B cell (primary cell): ENCODE results near the gene DGCR8. TPM values are rescaled to one million over a fixed set of nuclear protein-coding genes. Genes with fewer than 3 reads are reported as not detected.

Experiments used
- ATAC-seq: fragments of 200-7000 bp; cut with Tn5 transposase; one replicate; pipeline ENCODE4 v1.10.0; 2021; ENCODE audit warnings: low read depth, mild to moderate bottlenecking, moderate number of reproducible peaks, moderate library complexity
- CTCF ChIA-PET: fragments of 350-600 bp; sonication (Branson Sonifier 250); formaldehyde crosslinking; loops from one replicate; lab custom pipeline; 2021; ENCODE audit warnings: antibody characterized with exemption, inconsistent platforms; lab: Charles Lee
- POLR2A ChIA-PET: fragments of 350-600 bp; sonication (Branson Sonifier 250); formaldehyde crosslinking; loops from one replicate; lab custom pipeline; 2021; ENCODE audit warnings: antibody characterized with exemption; lab: Charles Lee
- DNase-seq: peaks from one replicate; pipeline ENCODE4 v3.0.0; 2013
- H2AFZ ChIP-seq: 2 replicates; pipeline ENCODE4 v1.6.1; 2012; ENCODE audit warnings: mild to moderate bottlenecking, low read depth, low read length; ENCODE audit not compliant: insufficient read depth, poor library complexity, severe bottlenecking
- H3K27ac ChIP-seq, 2 donors: 1 replicate in 1 of 2; 2 replicates in 1 of 2; pipeline ENCODE4 v1.5.1; 2012 to 2013; ENCODE audit warnings: low read length in 2 of 2, mild to moderate bottlenecking in 2 of 2, moderate library complexity in 1 of 2
- H3K27me3 ChIP-seq, 4 experiments: fragments of 200-600 bp in 1 of 4; sonication (generic) in 1 of 4; replicated peaks in 1 of 4; 1 replicate in 2 of 4; 2 replicates in 2 of 4; pipeline versions ENCODE4 v1.6.1 to v1.7.0; 2013 to 2016; ENCODE audit warnings: low read length in 3 of 4, mild to moderate bottlenecking in 2 of 4, mixed read lengths in 1 of 4, moderate library complexity in 1 of 4; ENCODE audit not compliant: insufficient read depth in 4 of 4, control insufficient read depth in 3 of 4; ENCODE audit errors: control extremely low read depth in 1 of 4
- H3K36me3 ChIP-seq, 2 experiments: replicated peaks in 1 of 2; 1 replicate in 1 of 2; 2 replicates in 1 of 2; pipeline versions ENCODE4 v1.6.1 to v1.7.1; 2013; ENCODE audit warnings: low read length in 1 of 2; ENCODE audit not compliant: insufficient read depth in 2 of 2, control insufficient read depth in 1 of 2; ENCODE audit errors: control extremely low read depth in 1 of 2, extremely low read depth in 1 of 2
- H3K4me1 ChIP-seq, 2 donors: fragments of 200-600 bp in 1 of 2; sonication (generic) in 1 of 2; 1 replicate in 1 of 2; 2 replicates in 1 of 2; pipeline versions ENCODE4 v1.5.1 to v1.6.1; 2013 to 2017; ENCODE audit warnings: low read length in 2 of 2; ENCODE audit not compliant: control insufficient read depth in 2 of 2, insufficient read depth in 2 of 2
- H3K4me2 ChIP-seq: replicated peaks from 2 replicates; pipeline ENCODE3; 2012; ENCODE audit warnings: mild to moderate bottlenecking, low read depth, low read length; ENCODE audit not compliant: poor library complexity, severe bottlenecking
- H3K4me3 ChIP-seq, 5 experiments: fragments of 200-600 bp in 1 of 5; sonication (generic) in 1 of 5; 1 replicate in 3 of 5; 2 replicates in 2 of 5; pipeline versions ENCODE4 v1.5.1 to v1.7.0; 2011 to 2016; ENCODE audit warnings: low read length in 4 of 5, mild to moderate bottlenecking in 4 of 5, low read depth in 2 of 5, control low read depth in 1 of 5, moderate library complexity in 1 of 5; ENCODE audit not compliant: insufficient read depth in 1 of 5; ENCODE audit errors: control extremely low read depth in 1 of 5, extremely low read depth in 1 of 5
- H3K79me2 ChIP-seq: fragments of 200-600 bp; sonication (generic); one replicate; pipeline ENCODE4 v1.6.0; 2016; ENCODE audit warnings: low read length; ENCODE audit not compliant: control insufficient read depth, insufficient read depth
- H3K9ac ChIP-seq: fragments of 200-600 bp; sonication (generic); 2 replicates; pipeline ENCODE4 v1.6.1; 2017; ENCODE audit warnings: mild to moderate bottlenecking, low read length, moderate library complexity
- H3K9me3 ChIP-seq, 3 donors: one replicate each; pipeline versions ENCODE4 v1.6.1 to v1.7.1; 2013; ENCODE audit warnings: low read length in 2 of 3; ENCODE audit not compliant: control insufficient read depth in 2 of 3, insufficient read depth in 1 of 3; ENCODE audit errors: control extremely low read depth in 1 of 3
- H4K20me1 ChIP-seq: 2 replicates; pipeline ENCODE4 v1.6.0; 2012; ENCODE audit warnings: mild to moderate bottlenecking, low read length; ENCODE audit not compliant: insufficient read depth, control insufficient read depth, poor library complexity, severe bottlenecking
- H3K27ac Mint-ChIP-seq: one replicate; pipeline ENCODE4 v1.8.0; 2021; ENCODE audit warnings: mixed read lengths
- H3K27me3 Mint-ChIP-seq: one replicate; pipeline ENCODE4 v1.8.0; 2021; ENCODE audit warnings: mixed read lengths
- H3K4me1 Mint-ChIP-seq: one replicate; pipeline ENCODE4 v1.8.0; 2021; ENCODE audit warnings: mixed read lengths
- H3K4me3 Mint-ChIP-seq: one replicate; pipeline ENCODE4 v1.8.0; 2021; ENCODE audit warnings: mixed read lengths
- H3K9me3 Mint-ChIP-seq: one replicate; pipeline ENCODE4 v1.8.0; 2022; ENCODE audit warnings: mixed read lengths; ENCODE audit not compliant: insufficient read depth
- EZH2 ChIP-seq: IDR thresholded peaks from 2 replicates; pipeline ENCODE4 v1.6.1; 2012; ENCODE audit warnings: borderline replicate concordance, low read depth, mild to moderate bottlenecking, moderate library complexity, low read length; ENCODE audit not compliant: insufficient read depth, poor library complexity, severe bottlenecking
- WGBS: methylation state at CpG from one replicate; pipeline ENCODE4 v1.1.5; 2013; ENCODE audit warnings: missing lambda C conversion rate; ENCODE audit not compliant: insufficient coverage; 5-methylcytosine and 5-hydroxymethylcytosine counted together
- intact Hi-C: fragments of 100-400 bp; cut with micrococcal nuclease; formaldehyde crosslinking; loops from one replicate; pipeline ENCODE4 v1.10.0; 2022
- polyA plus RNA-seq: library from polyadenylated mRNA; depleted of rRNA; stranded (reverse); fragments of >200 nt; gene quantifications from 2 replicates; pipeline ENCODE4 v1.2.3, GENCODE V29; 2012
- total RNA-seq, 2 donors: library from RNA; stranded (reverse); fragments of 120-200 nt in 1 of 2; gene quantifications; 1 replicate in 1 of 2; 2 replicates in 1 of 2; pipeline versions ENCODE4 v1.2.3 to v1.2.4, GENCODE V29; 2013 to 2022
- TF ChIP-seq, protein P1 (sequence below): fragments of 200-600 bp; IDR thresholded peaks from one replicate; pipeline ENCODE4 v1.8.0; 2022; ENCODE audit warnings: antibody characterized with exemption, mild to moderate bottlenecking

Gene DGCR8
- total and polyA plus RNA-seq, 2 donors (not counting 1 experiment from before 2014, with no cell fraction given): 19.6 to 43.2 TPM

GRCh38 chr22:20128902-20129746, 49.1 kb downstream of the DGCR8 start:
- CTCF ChIA-PET: interaction anchor here (0.6 to 2.1 kb wide), 6 partner anchors 9 to 160 kb away, joined by 3 to 10 read pairs (median 4); no protein-coding TSS in a partner anchor
- Histone ChIP-seq H3K27me3 (no peaks in the 10 kb centered on the region), H2AFZ (no peak overlapping the region), H3K4me3 (no peak overlapping the region), H3K27ac (no peak overlapping the region), H3K36me3 (peaks cover 0 to 19% of the 10 kb centered on the region in 2 experiments), H3K79me2 (peaks cover 22% of the 10 kb centered on the region), H3K4me2 (no peak overlapping the region), H3K9me3 (no peaks in the 10 kb centered on the region), H3K9ac (no peak overlapping the region), H3K4me1 (peaks cover 11 to 25% of the 10 kb centered on the region in 2 donors), H4K20me1 (peaks cover 24% of the 10 kb centered on the region)
- Mint-ChIP-seq H3K9me3 (no peaks in the 10 kb centered on the region), H3K4me3 (peak overlapping the region; percentile 37), H3K27ac (peak overlapping the region; percentile 70), H3K27me3 (no peaks in the 10 kb centered on the region), H3K4me1 (peaks cover 12% of the 10 kb centered on the region)
- ATAC-seq: no peak
- POLR2A ChIA-PET: interaction anchor here (0.7 to 0.8 kb wide), 2 partner anchors 11 to 334 kb away, joined by 3 read pairs; no protein-coding TSS in a partner anchor
- 65% methylated on average over 18 of the region's 18 CpGs for WGBS
- intact Hi-C loops: no loop called here
- TF ChIP-seq, protein P1, sequence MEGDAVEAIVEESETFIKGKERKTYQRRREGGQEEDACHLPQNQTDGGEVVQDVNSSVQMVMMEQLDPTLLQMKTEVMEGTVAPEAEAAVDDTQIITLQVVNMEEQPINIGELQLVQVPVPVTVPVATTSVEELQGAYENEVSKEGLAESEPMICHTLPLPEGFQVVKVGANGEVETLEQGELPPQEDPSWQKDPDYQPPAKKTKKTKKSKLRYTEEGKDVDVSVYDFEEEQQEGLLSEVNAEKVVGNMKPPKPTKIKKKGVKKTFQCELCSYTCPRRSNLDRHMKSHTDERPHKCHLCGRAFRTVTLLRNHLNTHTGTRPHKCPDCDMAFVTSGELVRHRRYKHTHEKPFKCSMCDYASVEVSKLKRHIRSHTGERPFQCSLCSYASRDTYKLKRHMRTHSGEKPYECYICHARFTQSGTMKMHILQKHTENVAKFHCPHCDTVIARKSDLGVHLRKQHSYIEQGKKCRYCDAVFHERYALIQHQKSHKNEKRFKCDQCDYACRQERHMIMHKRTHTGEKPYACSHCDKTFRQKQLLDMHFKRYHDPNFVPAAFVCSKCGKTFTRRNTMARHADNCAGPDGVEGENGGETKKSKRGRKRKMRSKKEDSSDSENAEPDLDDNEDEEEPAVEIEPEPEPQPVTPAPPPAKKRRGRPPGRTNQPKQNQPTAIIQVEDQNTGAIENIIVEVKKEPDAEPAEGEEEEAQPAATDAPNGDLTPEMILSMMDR: no peak
- no peak for TF ChIP-seq EZH2
- peak; percentile 43 for DNase-seq

DNA sequence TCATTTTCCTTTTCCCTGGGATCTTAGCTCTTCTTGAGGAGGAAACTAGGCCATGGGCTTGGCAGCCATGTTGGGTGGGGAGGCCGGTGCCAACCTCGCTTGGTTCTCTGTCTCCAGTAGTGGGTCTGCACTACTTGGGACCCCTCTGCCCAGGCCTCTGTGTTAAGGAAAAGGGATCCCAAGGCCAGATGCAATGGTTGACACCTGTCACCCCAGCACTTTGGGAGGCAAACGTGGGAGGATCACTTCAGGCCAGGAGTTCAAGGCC, 49.6 kb downstream of the DGCR8 start:
- peaks cover 0 to 18% of the 10 kb centered on the region in 2 experiments for H3K36me3 ChIP-seq
- TF ChIP-seq EZH2: no peak
- TF ChIP-seq, protein P1: no peak
- H3K9me3 Mint-ChIP-seq: no peaks in the 10 kb centered on the region
- H2AFZ ChIP-seq: no peak overlapping the region
- no peaks in the 10 kb centered on the region for H3K27me3 ChIP-seq
- 100% methylated on average over 2 of the region's 3 CpGs for WGBS
- H4K20me1 ChIP-seq: peaks cover 25% of the 10 kb centered on the region
- H3K79me2 ChIP-seq: peaks cover 27% of the 10 kb centered on the region
- no peak overlapping the region for H3K9ac ChIP-seq
- DNase-seq (no peak), ATAC-seq (no peak)
- intact Hi-C loops: loop anchor here (5.0 kb wide), 2 partner anchors 157 to 378 kb away; partner anchors contain the start of gene MED15
- no peaks in the 10 kb centered on the region for H3K9me3 ChIP-seq
- no peaks in the 10 kb centered on the region for H3K27me3 Mint-ChIP-seq
- no peak overlapping the region for H3K4me3 ChIP-seq
- POLR2A ChIA-PET: interaction anchor here (0.8 kb wide), 1 partner anchor 12 kb away, joined by 3 read pairs; no protein-coding TSS in a partner anchor
- peaks cover 11 to 28% of the 10 kb centered on the region in 2 donors for H3K4me1 ChIP-seq
- H3K4me1 Mint-ChIP-seq: peaks cover 18% of the 10 kb centered on the region
- H3K27ac ChIP-seq: no peak overlapping the region
- H3K27ac Mint-ChIP-seq: peak overlapping the region; percentile 15
- H3K4me3 Mint-ChIP-seq: peak overlapping the region; percentile 37
- no peak overlapping the region for H3K4me2 ChIP-seq
- CTCF ChIA-PET: interaction anchor here (0.6 to 2.1 kb wide), 5 partner anchors 11 to 161 kb away, joined by 3 to 10 read pairs (median 5); no protein-coding TSS in a partner anchor
